ENCODE data around the gene EPM2A.

Gene EPM2A

GRCh38 chr6:145721144-145721543 is 14.2 kb downstream of the EPM2A start:
- H3K36me3 ChIP-seq (ENCODE audit: insufficient read depth) = no peaks in the 10 kb centered on the region
- no peak overlapping the region for H3K27ac ChIP-seq
- no peaks in the 10 kb centered on the region for H3K27me3 ChIP-seq (ENCODE audit: insufficient read depth, low read depth)
- TF ChIP-seq CTCF (conservative IDR thresholded peaks at IDR 0.05; ENCODE audit: low read depth, low read length) = no peak
- H4K20me1 ChIP-seq (ENCODE audit: insufficient read depth) = no peaks in the 10 kb centered on the region
- H3K4me1 ChIP-seq (ENCODE audit: low read depth, poor library complexity, severe bottlenecking) = peaks cover 6% of the 10 kb centered on the region
- no peaks in the 10 kb centered on the region for H3K79me2 ChIP-seq (ENCODE audit: insufficient read depth, low read depth)
- H2AFZ ChIP-seq (ENCODE audit: low read depth) = no peak overlapping the region
- no peak overlapping the region for H3K4me2 ChIP-seq
- no peak overlapping the region for H3K9ac ChIP-seq
- H3K4me3 ChIP-seq (IDR thresholded peaks at IDR 0.05; ENCODE audit: insufficient read depth, low read depth, low read length) = no peak overlapping the region

GRCh38 chr6:145715426-145715825 is 19.9 kb downstream of the EPM2A start:
- TF ChIP-seq CTCF (conservative IDR thresholded peaks at IDR 0.05; ENCODE audit: low read depth, low read length) = no peak
- H3K27me3 ChIP-seq (ENCODE audit: insufficient read depth, low read depth) = no peaks in the 10 kb centered on the region
- no peaks in the 10 kb centered on the region for H3K4me1 ChIP-seq (ENCODE audit: low read depth, poor library complexity, severe bottlenecking)
- H3K79me2 ChIP-seq (ENCODE audit: insufficient read depth, low read depth) = no peaks in the 10 kb centered on the region
- H3K9ac ChIP-seq = no peak overlapping the region
- H3K4me3 ChIP-seq (IDR thresholded peaks at IDR 0.05; ENCODE audit: insufficient read depth, low read depth, low read length) = no peak overlapping the region
- no peak overlapping the region for H3K27ac ChIP-seq
- no peaks in the 10 kb centered on the region for H4K20me1 ChIP-seq (ENCODE audit: insufficient read depth)
- no peak overlapping the region for H3K4me2 ChIP-seq
- no peak overlapping the region for H2AFZ ChIP-seq (ENCODE audit: low read depth)
- no peaks in the 10 kb centered on the region for H3K36me3 ChIP-seq (ENCODE audit: insufficient read depth)

GRCh38 chr6:145714731-145715130 is 20.6 kb downstream of the EPM2A start:
- no peaks in the 10 kb centered on the region for H3K79me2 ChIP-seq (ENCODE audit: insufficient read depth, low read depth)
- no peak overlapping the region for H2AFZ ChIP-seq (ENCODE audit: low read depth)
- no peak overlapping the region for H3K4me2 ChIP-seq
- no peak overlapping the region for H3K27ac ChIP-seq
- H3K27me3 ChIP-seq (ENCODE audit: insufficient read depth, low read depth) = no peaks in the 10 kb centered on the region
- no peaks in the 10 kb centered on the region for H3K4me1 ChIP-seq (ENCODE audit: low read depth, poor library complexity, severe bottlenecking)
- H3K36me3 ChIP-seq (ENCODE audit: insufficient read depth) = no peaks in the 10 kb centered on the region
- no peaks in the 10 kb centered on the region for H4K20me1 ChIP-seq (ENCODE audit: insufficient read depth)
- no peak overlapping the region for H3K4me3 ChIP-seq (IDR thresholded peaks at IDR 0.05; ENCODE audit: insufficient read depth, low read depth, low read length)
- TF ChIP-seq CTCF (conservative IDR thresholded peaks at IDR 0.05; ENCODE audit: low read depth, low read length) = no peak
- H3K9ac ChIP-seq = no peak overlapping the region

GRCh38 chr6:145713773-145714172 is 21.5 kb downstream of the EPM2A start:
- no peaks in the 10 kb centered on the region for H3K36me3 ChIP-seq (ENCODE audit: insufficient read depth)
- no peak overlapping the region for H2AFZ ChIP-seq (ENCODE audit: low read depth)
- H3K79me2 ChIP-seq (ENCODE audit: insufficient read depth, low read depth) = no peaks in the 10 kb centered on the region
- no peak overlapping the region for H3K4me3 ChIP-seq (IDR thresholded peaks at IDR 0.05; ENCODE audit: insufficient read depth, low read depth, low read length)
- H3K4me2 ChIP-seq = no peak overlapping the region
- no peaks in the 10 kb centered on the region for H3K27me3 ChIP-seq (ENCODE audit: insufficient read depth, low read depth)
- no peaks in the 10 kb centered on the region for H3K4me1 ChIP-seq (ENCODE audit: low read depth, poor library complexity, severe bottlenecking)
- H3K27ac ChIP-seq = no peak overlapping the region
- no peak overlapping the region for H3K9ac ChIP-seq
- TF ChIP-seq CTCF (conservative IDR thresholded peaks at IDR 0.05; ENCODE audit: low read depth, low read length) = no peak
- no peaks in the 10 kb centered on the region for H4K20me1 ChIP-seq (ENCODE audit: insufficient read depth)

GRCh38 chr6:145711372-145711771 is 23.9 kb downstream of the EPM2A start:
- no peaks in the 10 kb centered on the region for H3K36me3 ChIP-seq (ENCODE audit: insufficient read depth)
- no peak overlapping the region for H3K9ac ChIP-seq
- H4K20me1 ChIP-seq (ENCODE audit: insufficient read depth) = no peaks in the 10 kb centered on the region
- H3K4me1 ChIP-seq (ENCODE audit: low read depth, poor library complexity, severe bottlenecking) = no peaks in the 10 kb centered on the region
- no peak for TF ChIP-seq CTCF (conservative IDR thresholded peaks at IDR 0.05; ENCODE audit: low read depth, low read length)
- H3K27ac ChIP-seq = no peak overlapping the region
- H2AFZ ChIP-seq (ENCODE audit: low read depth) = no peak overlapping the region
- H3K27me3 ChIP-seq (ENCODE audit: insufficient read depth, low read depth) = no peaks in the 10 kb centered on the region
- no peak overlapping the region for H3K4me3 ChIP-seq (IDR thresholded peaks at IDR 0.05; ENCODE audit: insufficient read depth, low read depth, low read length)
- H3K4me2 ChIP-seq = no peak overlapping the region
- no peaks in the 10 kb centered on the region for H3K79me2 ChIP-seq (ENCODE audit: insufficient read depth, low read depth)
